Measurements from ENCODE around the gene NCBP3.
"Not testable (repeated sequence)": the region's sequence is repeated elsewhere in the genome, so short reads cannot be mapped to it uniquely, and the experiment has no call there.

The NCBP3 gene

GRCh38 chr17:3794152-3794551 lies 51.9 kb downstream of the NCBP3 start:
- DNase-seq (ENCODE audit: low read depth in 3 of 3, low spot score in 1 of 3), result not testable (repeated sequence)

- not testable (repeated sequence) for DNase-seq (ENCODE audit: low read depth in 3 of 3, low spot score in 1 of 3)
Measured at GRCh38 chr17:3793258-3793657, 52.8 kb downstream of the NCBP3 start.

- no peak for DNase-seq (ENCODE audit: low read depth in 3 of 3, low spot score in 1 of 3)
Measured at GRCh38 chr17:3792481-3792880, 53.6 kb downstream of the NCBP3 start.

GRCh38 chr17:3788200-3788599 lies 57.8 kb downstream of the NCBP3 start:
- no peak for DNase-seq (ENCODE audit: low read depth in 3 of 3, low spot score in 1 of 3)

GRCh38 chr17:3785323-3785722 lies 60.7 kb downstream of the NCBP3 start:
- DNase-seq (ENCODE audit: low read depth in 3 of 3, low spot score in 1 of 3), result not testable (repeated sequence)

GRCh38 chr17:3782751-3783150 lies 63.3 kb downstream of the NCBP3 start:
- no peak for DNase-seq (ENCODE audit: low read depth in 3 of 3, low spot score in 1 of 3)

- no peak for DNase-seq (ENCODE audit: low read depth in 3 of 3, low spot score in 1 of 3)
Measured at GRCh38 chr17:3780986-3781385, 65.1 kb downstream of the NCBP3 start.

GRCh38 chr17:3777366-3778120 lies 68.5 kb downstream of the NCBP3 start:
- no peak for DNase-seq (ENCODE audit: low read depth in 3 of 3, low spot score in 1 of 3)

- no peak for DNase-seq (ENCODE audit: low read depth in 3 of 3, low spot score in 1 of 3)
Measured at GRCh38 chr17:3773966-3774365, 72.1 kb downstream of the NCBP3 start.

GRCh38 chr17:3773511-3773910 lies 72.5 kb downstream of the NCBP3 start:
- no peak for DNase-seq (ENCODE audit: low read depth in 3 of 3, low spot score in 1 of 3)

GRCh38 chr17:3772764-3773163 lies 73.3 kb downstream of the NCBP3 start:
- DNase-seq (ENCODE audit: low read depth in 3 of 3, low spot score in 1 of 3), result no peak

- DNase-seq (ENCODE audit: low read depth in 3 of 3, low spot score in 1 of 3), result no peak
Measured at GRCh38 chr17:3771140-3771539, 74.9 kb downstream of the NCBP3 start.

GRCh38 chr17:3770466-3770865 lies 75.6 kb downstream of the NCBP3 start:
- DNase-seq (ENCODE audit: low read depth in 3 of 3, low spot score in 1 of 3), result no peak

- DNase-seq (ENCODE audit: low read depth in 3 of 3, low spot score in 1 of 3), result no peak
Measured at GRCh38 chr17:3768769-3769168, 77.3 kb downstream of the NCBP3 start.

- DNase-seq (ENCODE audit: low read depth in 3 of 3, low spot score in 1 of 3), result no peak
Measured at GRCh38 chr17:3768341-3768740, 77.7 kb downstream of the NCBP3 start.

- no peak for DNase-seq (ENCODE audit: low read depth in 3 of 3, low spot score in 1 of 3)
Measured at GRCh38 chr17:3766779-3767178, 79.3 kb downstream of the NCBP3 start.

GRCh38 chr17:3765981-3766380 lies 80.1 kb downstream of the NCBP3 start:
- no peak for DNase-seq (ENCODE audit: low read depth in 3 of 3, low spot score in 1 of 3)

GRCh38 chr17:3763777-3764170 lies 82.3 kb downstream of the NCBP3 start:
- DNase-seq (ENCODE audit: low read depth in 3 of 3, low spot score in 1 of 3), result no peak

GRCh38 chr17:3762922-3763776 lies 82.9 kb downstream of the NCBP3 start:
- DNase-seq (ENCODE audit: low read depth in 3 of 3, low spot score in 1 of 3), result no peak

- no peak for DNase-seq (ENCODE audit: low read depth in 3 of 3, low spot score in 1 of 3)
Measured at GRCh38 chr17:3761918-3762380, 84.1 kb downstream of the NCBP3 start.

- DNase-seq (ENCODE audit: low read depth in 3 of 3, low spot score in 1 of 3), result no peak
Measured at GRCh38 chr17:3761036-3761917, 84.8 kb downstream of the NCBP3 start.
